ENCODE data around the gene GAB2. TPM values are rescaled to one million over a fixed set of nuclear protein-coding genes. Genes with fewer than 3 reads are reported as not detected.

The GAB2 gene
- total RNA-seq, 1 donor = 8.2 TPM

DNA sequence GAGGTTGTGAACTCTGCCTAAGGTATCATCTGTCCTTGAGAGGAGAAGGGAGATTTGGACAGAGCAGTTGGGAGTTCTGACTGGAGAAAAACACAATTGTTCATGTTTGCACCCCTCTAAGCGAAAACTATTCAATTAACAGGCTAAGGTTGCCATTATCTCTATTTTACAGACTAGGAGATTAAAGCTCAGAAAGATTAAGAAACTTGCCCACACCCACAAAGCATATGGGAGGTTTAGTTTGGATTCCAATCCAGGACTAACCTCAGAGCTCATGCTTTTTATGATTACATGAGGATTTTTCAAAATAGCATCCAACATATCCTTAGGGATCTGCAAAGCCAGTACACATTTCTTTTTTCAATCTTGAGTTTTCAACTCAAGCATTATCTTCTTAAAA is 22.0 kb downstream of the GAB2 start:
- TF ChIP-seq, protein P1, sequence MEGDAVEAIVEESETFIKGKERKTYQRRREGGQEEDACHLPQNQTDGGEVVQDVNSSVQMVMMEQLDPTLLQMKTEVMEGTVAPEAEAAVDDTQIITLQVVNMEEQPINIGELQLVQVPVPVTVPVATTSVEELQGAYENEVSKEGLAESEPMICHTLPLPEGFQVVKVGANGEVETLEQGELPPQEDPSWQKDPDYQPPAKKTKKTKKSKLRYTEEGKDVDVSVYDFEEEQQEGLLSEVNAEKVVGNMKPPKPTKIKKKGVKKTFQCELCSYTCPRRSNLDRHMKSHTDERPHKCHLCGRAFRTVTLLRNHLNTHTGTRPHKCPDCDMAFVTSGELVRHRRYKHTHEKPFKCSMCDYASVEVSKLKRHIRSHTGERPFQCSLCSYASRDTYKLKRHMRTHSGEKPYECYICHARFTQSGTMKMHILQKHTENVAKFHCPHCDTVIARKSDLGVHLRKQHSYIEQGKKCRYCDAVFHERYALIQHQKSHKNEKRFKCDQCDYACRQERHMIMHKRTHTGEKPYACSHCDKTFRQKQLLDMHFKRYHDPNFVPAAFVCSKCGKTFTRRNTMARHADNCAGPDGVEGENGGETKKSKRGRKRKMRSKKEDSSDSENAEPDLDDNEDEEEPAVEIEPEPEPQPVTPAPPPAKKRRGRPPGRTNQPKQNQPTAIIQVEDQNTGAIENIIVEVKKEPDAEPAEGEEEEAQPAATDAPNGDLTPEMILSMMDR (IDR thresholded peaks at IDR 0.05; ENCODE audit: insufficient read depth, low read depth, low read length) = no peak
- H3K4me3 ChIP-seq (ENCODE audit: low read depth, low read length) = no peak overlapping the region
- DNase-seq (ENCODE audit: low read depth) = no peak

DNA sequence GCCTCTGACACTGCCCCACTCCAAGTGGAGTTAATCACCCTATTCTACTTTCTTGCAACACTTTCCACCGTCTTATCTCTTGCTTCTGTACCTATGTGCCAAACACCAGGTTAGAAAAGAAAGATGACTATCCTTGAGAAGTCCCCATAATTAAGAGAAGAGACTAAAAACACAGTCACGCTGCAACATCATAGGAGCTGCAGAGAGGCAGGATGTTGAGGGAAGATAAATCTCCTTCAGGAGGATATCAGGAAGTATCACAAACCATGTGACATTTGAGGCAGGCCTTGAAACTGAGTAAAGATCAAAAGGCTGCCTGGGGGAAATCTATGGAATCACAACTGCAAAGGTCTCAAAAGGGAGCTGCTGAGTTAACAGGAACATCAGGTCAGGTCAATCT is 24.8 kb downstream of the GAB2 start:
- H3K4me3 ChIP-seq (ENCODE audit: low read depth, low read length) = no peak overlapping the region
- TF ChIP-seq, protein P1 (IDR thresholded peaks at IDR 0.05; ENCODE audit: insufficient read depth, low read depth, low read length) = no peak
- DNase-seq (ENCODE audit: low read depth) = no peak

DNA sequence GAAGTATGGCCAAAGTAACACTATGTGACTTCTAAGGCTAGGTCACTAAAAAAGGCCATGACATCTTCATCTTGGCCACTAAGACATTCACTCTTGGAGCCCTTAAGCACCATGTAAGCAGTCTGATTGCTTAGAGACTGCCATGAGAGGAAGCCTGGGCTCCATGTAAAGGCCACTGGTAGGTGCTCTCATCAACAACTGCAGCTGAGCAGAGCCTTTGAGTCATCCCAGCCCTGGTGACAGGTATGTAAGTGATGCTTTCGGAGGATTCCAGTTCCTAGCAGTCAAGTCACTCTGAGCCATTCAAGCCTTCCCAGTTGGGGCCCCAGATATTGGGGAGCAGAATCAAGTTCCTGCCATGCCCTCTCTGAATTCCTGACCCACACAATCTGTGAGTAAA is 26.2 kb downstream of the GAB2 start:
- TF ChIP-seq, protein P1 (IDR thresholded peaks at IDR 0.05; ENCODE audit: insufficient read depth, low read depth, low read length) = no peak
- DNase-seq (ENCODE audit: low read depth) = no peak
- H3K4me3 ChIP-seq (ENCODE audit: low read depth, low read length) = no peak overlapping the region

DNA sequence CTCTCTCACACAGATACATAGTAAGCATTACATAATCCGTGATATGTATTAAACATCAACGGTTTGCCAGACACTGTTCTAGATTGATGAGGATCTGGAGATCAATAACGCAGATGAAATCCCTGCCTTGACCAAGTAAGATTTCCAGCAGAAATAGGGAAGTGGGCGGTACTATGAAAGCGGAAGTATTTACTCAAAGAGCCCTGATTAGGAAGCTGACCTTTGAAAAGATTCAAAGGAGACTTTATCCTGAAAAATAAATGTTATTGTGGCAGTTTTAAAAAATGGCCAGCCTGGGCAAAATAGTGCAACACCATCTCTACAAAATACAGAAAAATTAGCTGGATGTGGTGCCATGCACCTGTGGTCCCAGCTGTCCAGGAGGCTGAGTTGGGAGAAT is 26.8 kb downstream of the GAB2 start:
- TF ChIP-seq, protein P1 (IDR thresholded peaks at IDR 0.05; ENCODE audit: insufficient read depth, low read depth, low read length) = no peak
- DNase-seq (ENCODE audit: low read depth) = no peak
- no peak overlapping the region for H3K4me3 ChIP-seq (ENCODE audit: low read depth, low read length)

DNA sequence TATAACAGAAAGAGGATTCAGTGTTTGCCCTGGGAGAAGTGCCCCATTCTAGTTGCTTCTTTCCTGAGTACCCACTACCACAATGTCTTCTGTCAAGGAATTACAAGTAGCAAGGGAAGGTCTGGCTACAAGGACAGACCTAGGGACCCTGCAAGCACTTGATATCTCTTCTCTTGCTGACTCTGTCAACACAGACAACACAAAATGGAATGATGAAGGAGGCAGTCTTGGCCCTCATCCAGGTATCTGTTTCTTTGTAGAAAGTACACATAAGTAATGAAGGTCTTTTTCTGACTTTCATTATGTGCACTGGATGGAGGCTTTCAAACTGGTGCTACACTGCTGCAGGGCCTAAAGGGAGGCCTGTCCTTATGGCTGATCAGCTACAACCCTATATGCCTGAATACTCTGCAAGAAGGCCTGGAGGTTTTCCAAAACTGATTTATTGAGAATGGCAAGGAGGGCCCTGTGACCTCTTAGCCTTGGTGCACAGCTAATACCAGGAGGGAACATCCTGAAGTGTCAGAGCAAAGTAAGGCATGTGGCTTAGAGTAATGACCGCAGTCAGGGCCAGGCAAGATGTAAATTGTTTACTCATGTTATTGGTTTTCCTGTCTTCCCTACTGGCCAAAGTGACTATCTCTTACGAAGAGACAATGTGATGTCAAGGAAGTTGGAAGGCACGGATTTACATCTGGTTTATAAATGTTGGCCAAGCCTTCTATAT is 31.2 kb downstream of the GAB2 start:
- peak; percentile 53 for DNase-seq (ENCODE audit: low read depth)
- no peak overlapping the region for H3K4me3 ChIP-seq (ENCODE audit: low read depth, low read length)
- TF ChIP-seq, protein P1 (IDR thresholded peaks at IDR 0.05; ENCODE audit: insufficient read depth, low read depth, low read length) = no peak

DNA sequence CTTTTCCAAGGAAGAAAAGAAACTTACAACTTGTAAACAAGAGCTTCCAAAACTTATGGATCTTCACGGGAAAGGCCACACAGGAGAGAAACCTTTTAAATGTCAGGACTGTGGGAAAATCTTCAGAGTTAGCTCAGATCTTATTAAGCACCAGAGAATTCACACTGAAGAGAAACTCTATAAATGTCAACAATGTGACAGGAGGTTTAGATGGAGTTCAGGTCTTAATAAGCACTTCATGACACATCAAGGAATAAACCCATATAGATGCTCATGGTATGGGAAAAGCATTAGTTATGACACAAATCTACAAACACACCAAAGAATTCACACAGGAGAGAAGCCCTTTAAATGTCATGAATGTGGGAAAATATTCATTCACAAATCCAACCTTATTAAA is 32.4 kb downstream of the GAB2 start:
- no peak overlapping the region for H3K4me3 ChIP-seq (ENCODE audit: low read depth, low read length)
- TF ChIP-seq, protein P1 (IDR thresholded peaks at IDR 0.05; ENCODE audit: insufficient read depth, low read depth, low read length) = no peak
- DNase-seq (ENCODE audit: low read depth) = no peak

DNA sequence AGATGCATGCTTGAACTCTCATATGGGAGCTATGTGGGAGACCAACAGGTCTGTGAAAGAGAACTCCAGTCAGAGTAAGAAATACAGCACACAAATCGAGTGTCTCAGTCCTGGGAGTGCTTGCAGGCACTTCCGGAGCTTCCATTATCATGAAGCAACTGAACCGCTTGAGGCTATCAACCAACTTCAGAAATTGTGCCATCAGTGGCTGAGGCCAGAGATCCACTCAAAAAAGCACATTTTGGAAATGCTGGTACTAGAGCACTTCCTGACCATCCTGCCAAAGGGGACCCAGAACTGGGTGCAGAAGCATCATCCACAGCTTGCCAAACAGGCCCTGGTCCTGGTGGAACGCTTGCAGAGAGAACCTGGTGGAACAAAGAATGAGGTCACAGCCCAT is 33.4 kb downstream of the GAB2 start:
- H3K4me3 ChIP-seq (ENCODE audit: low read depth, low read length) = no peak overlapping the region
- no peak for DNase-seq (ENCODE audit: low read depth)
- TF ChIP-seq, protein P1 (IDR thresholded peaks at IDR 0.05; ENCODE audit: insufficient read depth, low read depth, low read length) = no peak

All from fibroblast of villous mesenchyme (primary cell).